GM21825 (cell line): ENCODE measurements around the gene TMC2.

Experiments
- ATAC-seq: cut with Tn5 transposase; IDR thresholded peaks from one replicate; pipeline ENCODE4 v1.9.1; 2021; ENCODE audit warnings: mild to moderate bottlenecking, moderate library complexity; ENCODE audit not compliant: unreplicated experiment

The TMC2 gene

DNA sequence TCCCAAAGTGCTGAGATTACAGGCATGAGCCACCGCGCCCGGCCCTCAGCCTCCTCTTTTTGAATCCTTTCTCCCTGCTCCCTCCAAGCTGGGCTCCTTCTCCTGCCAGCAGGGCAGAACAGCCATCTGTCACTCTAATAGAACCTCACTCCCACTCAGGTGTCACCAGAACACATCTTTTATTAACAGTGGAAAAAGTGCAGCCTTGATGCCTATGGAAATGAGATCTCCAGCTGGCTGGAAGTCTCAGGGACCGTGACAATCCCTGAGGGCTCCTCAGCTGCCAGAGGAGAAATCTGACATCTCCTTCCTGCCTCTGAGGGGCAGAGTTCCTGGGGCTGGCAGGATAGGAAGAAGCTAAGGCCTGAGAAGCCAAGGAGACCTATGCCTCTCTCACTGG is 28.0 kb downstream of the TMC2 start:
- no peak for ATAC-seq

DNA sequence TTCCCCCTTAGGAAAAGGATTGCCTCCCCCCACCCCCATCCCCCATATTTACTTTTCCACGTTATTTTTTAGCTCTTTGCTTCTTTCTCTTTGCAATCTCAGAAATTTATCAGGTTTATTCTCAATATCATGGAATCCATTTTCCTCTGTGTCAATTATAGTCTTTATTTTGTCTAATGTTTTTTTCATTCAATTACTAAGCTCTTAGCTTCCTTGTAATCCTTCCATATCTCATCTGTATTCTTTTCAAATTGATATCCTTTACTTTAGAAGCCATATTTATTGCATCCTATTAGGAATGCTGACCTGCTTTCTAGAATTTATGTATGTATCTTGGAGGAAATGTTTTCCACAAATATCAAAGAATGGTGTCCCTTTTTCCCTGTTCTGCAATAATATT is 39.3 kb downstream of the TMC2 start:
- ATAC-seq = no peak

- ATAC-seq = no peak
Observed at GRCh38 chr20:2576317-2576727, 39.9 kb downstream of the TMC2 start.

- ATAC-seq = no peak
Observed at GRCh38 chr20:2578475-2579192, 42.3 kb downstream of the TMC2 start.

- ATAC-seq = no peak
Observed at GRCh38 chr20:2585811-2586210, 49.4 kb downstream of the TMC2 start.

GRCh38 chr20:2593756-2594155 is 57.4 kb downstream of the TMC2 start:
- no peak for ATAC-seq

DNA sequence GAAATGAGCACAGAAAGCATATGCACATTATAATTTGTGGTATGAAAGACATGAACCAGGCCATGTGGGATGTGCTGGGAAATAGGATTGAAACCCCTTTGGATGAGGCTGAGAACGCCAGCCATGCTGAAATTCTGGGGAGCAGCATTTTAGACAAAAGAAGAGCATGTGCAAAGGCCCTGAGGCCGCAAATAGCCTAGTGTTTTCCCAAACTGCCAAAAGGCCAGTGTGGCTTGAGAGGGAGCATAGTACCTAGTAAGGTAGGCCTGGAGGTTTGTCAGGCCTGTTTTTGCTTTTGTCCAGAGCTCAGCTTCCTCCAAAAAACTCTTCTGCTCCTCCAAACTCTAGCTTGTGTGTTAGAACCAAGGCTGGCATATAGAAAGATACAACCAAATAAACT is 58.7 kb downstream of the TMC2 start:
- no peak for ATAC-seq

DNA sequence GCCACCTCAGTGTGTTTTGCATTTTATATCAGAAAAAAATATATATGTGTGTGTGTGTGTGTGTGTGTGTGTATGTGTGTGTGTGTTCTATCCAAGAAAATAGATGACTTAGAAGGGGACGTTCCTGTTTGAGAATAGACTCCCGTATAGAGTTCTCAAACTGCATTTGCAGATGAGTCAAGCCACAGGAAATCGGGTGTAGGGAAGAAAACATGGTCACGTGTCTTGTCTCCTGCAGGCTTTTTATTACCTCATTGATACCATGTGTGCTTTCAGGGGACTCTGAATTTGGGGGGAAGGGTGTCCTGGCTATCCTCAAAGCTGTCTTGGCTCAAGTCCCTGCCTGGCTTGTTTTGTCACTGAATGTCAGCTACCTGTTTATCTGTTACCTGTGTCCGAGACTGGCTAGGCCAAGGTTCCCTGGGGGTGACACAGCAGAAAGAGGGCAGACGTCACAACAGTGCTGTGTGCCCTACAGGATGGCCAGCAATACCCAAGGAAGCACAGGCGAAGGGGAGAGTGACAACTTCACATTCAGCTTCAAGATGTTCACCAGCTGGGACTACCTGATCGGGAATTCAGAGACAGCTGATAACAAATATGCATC is 60.4 kb downstream of the TMC2 start:
- ATAC-seq = no peak

DNA sequence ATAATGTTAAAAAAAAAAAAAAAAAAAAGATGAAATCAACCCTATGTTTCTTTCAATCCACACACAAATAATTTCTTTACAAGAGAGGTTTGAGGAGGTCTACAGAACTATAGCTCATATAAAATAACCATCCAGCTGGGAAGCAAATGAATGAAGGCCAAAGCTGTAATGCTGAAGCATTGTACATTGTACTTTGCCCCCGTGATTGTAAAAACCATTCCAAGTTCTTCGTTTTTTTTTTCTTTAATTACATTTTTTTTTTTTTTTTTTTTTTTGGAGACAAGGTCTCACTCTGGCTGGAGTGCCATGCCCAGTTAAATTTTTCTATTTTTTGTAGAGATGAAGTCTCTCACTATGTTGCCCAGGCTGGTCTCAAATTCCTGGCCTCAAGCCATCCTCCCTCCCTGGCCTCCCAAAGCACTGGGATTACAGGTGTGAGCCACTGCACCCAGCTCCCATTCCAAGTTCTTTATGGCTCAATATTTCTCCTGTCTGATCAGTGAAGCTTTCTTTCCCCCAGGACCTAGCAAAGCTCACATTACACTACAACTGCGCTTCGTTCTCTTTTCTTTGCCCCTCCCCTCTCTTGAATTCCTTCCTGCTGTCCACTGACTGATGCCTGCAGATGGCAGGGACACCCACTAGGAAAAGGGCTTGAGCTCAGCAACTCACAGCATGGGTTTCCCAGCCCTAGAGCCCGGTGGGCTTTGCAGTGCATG is 63.1 kb downstream of the TMC2 start:
- no peak for ATAC-seq

DNA sequence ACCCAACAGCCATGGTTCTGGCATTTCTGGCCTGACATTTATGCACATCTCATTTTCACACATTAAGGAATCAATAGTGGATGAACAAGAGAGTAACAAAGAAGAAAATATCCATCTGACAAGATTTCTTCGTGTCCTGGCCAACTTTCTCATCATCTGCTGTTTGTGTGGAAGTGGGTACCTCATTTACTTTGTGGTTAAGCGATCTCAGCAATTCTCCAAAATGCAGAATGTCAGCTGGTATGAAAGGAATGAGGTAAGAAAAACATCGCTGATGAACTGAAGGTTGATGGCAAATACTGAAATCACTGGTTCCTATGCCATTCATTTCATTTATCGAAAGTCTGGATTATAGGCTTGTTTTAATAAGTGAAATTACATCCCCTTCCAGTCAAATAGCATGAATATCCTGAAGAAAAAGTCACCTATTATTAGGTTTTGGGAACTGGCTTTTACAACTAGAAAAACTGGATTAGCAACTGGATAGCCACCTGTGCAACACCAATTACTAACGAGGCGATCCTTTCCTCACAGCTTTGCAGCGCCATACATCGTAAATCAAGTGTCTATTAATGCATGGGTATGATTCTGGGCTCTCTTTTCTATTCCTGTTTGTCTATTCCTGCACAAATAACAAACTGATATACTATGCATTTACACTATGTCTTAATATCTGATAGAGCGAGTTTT is 65.8 kb downstream of the TMC2 start:
- ATAC-seq = no peak

- no peak for ATAC-seq
Observed at GRCh38 chr20:2602746-2603145, 66.4 kb downstream of the TMC2 start.

- ATAC-seq = no peak
Observed at GRCh38 chr20:2603816-2604505, 67.6 kb downstream of the TMC2 start.

- ATAC-seq = no peak
Observed at GRCh38 chr20:2604506-2604835, 68.1 kb downstream of the TMC2 start.

DNA sequence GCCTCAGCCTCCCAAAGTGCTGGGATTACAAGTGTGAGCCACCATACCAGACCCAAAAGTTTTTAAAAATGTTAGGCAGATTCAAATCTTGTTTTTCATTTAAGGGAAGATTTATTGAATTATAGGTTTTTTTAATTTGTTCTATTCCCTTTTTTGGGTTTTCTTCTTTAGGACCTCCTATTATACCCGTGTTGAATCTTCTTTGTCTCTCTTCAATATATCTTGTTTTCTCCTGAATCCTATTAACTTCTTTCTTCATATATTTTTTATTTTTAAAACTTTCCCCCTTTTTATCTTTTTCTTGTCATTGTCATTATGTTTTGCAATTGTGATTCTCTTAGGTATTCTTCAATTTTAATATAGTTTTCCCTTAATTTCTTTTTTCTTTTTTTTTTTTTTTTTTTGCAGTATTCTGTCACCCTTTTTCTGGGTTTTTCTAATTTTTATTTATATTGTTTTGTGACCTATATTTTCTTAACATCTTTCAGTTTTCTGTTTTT is 70.2 kb downstream of the TMC2 start:
- no peak for ATAC-seq

GRCh38 chr20:2610326-2610725 is 74.0 kb downstream of the TMC2 start:
- ATAC-seq = no peak

- ATAC-seq = no peak
Observed at GRCh38 chr20:2610941-2611720, 74.8 kb downstream of the TMC2 start.

DNA sequence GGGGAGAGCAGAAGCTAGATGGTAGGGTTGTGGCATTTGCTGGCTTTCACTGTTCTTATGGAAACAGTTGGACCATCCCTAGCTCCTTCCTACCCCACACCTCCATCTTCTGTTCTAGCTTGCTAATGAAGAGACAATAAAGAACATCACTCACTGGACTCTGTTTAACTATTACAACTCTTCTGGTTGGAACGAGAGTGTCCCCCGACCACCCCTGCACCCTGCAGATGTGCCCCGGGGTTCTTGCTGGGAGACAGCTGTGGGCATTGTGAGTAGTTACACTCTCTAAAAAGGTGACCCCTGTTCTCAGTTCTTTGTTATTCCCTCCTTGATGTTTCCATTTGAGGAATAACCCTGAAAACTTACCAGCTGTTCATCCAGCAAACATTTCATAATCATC is 75.7 kb downstream of the TMC2 start:
- ATAC-seq = no peak

DNA sequence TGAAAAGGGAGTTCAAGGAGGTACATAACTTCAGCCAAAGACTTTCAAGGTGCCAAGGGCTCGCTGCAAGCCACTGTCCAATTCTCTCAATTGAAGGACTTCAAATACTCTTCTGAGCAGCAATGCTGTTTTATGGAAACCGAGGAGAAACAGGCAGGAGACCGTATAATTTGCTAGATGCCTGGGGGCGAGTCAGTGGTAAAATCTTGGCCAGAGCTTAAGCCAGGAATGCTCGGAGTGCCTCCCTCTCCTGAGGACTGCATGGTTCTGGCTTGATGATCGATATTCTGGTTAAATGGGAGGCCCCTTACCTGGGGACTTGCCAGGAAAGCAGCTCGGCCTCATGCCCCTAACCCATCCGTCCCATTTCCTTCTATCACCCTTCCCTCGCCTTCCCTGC is 80.3 kb downstream of the TMC2 start:
- no peak for ATAC-seq

- peak; percentile 54 for ATAC-seq
Observed at GRCh38 chr20:2617099-2617714, 80.8 kb downstream of the TMC2 start.

DNA sequence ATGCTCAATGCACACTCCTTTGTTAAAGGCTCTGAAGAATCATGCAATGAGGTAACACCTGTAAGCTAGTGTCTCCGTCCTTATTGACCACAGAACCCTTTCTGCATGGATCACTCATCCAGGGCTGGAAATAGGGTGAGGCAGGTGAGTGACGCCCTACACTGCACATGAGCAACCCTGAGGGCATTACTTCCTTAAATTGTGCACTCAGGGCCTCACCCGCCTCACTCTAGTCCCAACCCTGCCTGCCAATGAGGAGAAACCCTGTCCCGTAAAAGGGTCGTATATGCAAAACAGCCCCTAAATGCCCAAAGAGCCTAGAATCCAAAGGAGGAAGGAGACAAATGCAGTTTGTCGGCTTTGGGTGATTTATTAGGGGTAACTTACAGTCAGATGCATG is 82.4 kb downstream of the TMC2 start:
- ATAC-seq = no peak
